Occipital lobe (tissue), 2 donors: ENCODE results near the gene DDO. TPM values are rescaled to one million over a fixed set of nuclear protein-coding genes. Genes with fewer than 3 reads are reported as not detected.

Experiments
- DNase-seq: peaks from one replicate; lab custom pipeline; 2025; lab: John Stamatoyannopoulos, UW
- total RNA-seq: library from RNA; depleted of rRNA; stranded (reverse); fragments of >200 nt; gene quantifications from one replicate; pipeline ENCODE4 v1.2.3, GENCODE V29; 2014

The DDO gene
- total RNA-seq, 1 donor from 2014 or later, result 0.16 TPM

GRCh38 chr6:110348961-110349690, 66.2 kb downstream of the DDO start:
- no peak for DNase-seq

GRCh38 chr6:110345025-110345424, 70.3 kb downstream of the DDO start:
- DNase-seq, result no peak

- DNase-seq, result no peak
Observed at GRCh38 chr6:110342759-110343158, 72.6 kb downstream of the DDO start.

Other genes starting within 250 kb of the DDO start
- gene WASF1, start 235.9 kb downstream of the DDO start, total RNA-seq, result 88.3 TPM
- gene CDC40, start 235.1 kb downstream of the DDO start, total RNA-seq, result 28.2 TPM
- gene METTL24, start 57.2 kb downstream of the DDO start, total RNA-seq, result 2.5 TPM
- gene SLC22A16, start 61.0 kb upstream of the DDO start, total RNA-seq, result 0.31 TPM